K562 (cell line): ENCODE results near the gene MTHFR. TPM values are rescaled to one million over a fixed set of nuclear protein-coding genes. Genes with fewer than 3 reads are reported as not detected.

ENCODE experiments used
- ATF3 ChIP-seq, 2 experiments: fragments of 450-650 bp in 1 of 2; sonication (generic) in 1 of 2; formaldehyde crosslinking in 1 of 2; IDR thresholded peaks in 1 of 2; conservative IDR thresholded peaks in 1 of 2; 2 replicates each; pipeline versions ENCODE4 v1.6.1 to v1.8.1; 2016 to 2023; ENCODE audit warnings: mild to moderate bottlenecking in 2 of 2, moderate library complexity in 2 of 2, inconsistent platforms in 1 of 2, missing genetic modification reagents in 1 of 2
- BMI1 ChIP-seq: fragments of 150-350 bp; IDR thresholded peaks from 2 replicates; pipeline ENCODE4 v1.6.1; 2014; ENCODE audit warnings: low read length
- CBX3 ChIP-seq, 2 experiments: IDR thresholded peaks; 1 replicate in 1 of 2; 2 replicates in 1 of 2; pipeline ENCODE4 v1.6.1; 2012; ENCODE audit warnings: inconsistent platforms in 2 of 2, low read length in 2 of 2, borderline replicate concordance in 1 of 2, control low read depth in 1 of 2
- CC2D1A ChIP-seq: fragments of 450-650 bp; IDR thresholded peaks from 2 replicates; pipeline ENCODE4 v1.6.1; 2017; ENCODE audit warnings: mild to moderate bottlenecking
- CREBBP ChIP-seq: IDR thresholded peaks from one replicate; pipeline ENCODE4 v1.6.1; 2012; ENCODE audit warnings: low read depth, mild to moderate bottlenecking, control low read depth, inconsistent platforms, low read length
- L3MBTL2 ChIP-seq: fragments of 450-650 bp; IDR thresholded peaks from 2 replicates; pipeline ENCODE4 v1.6.1; 2016; ENCODE audit warnings: mild to moderate bottlenecking, moderate library complexity
- NFE2 ChIP-seq: IDR thresholded peaks from 2 replicates; pipeline ENCODE4 v1.6.1; 2014; ENCODE audit warnings: antibody characterized with exemption, low read depth
- POLR2A ChIP-seq: fragments of 450-650 bp; conservative IDR thresholded peaks from 2 replicates; pipeline ENCODE4 v1.6.1; 2016
- RBBP5 ChIP-seq: fragments of 200-600 bp; sonication (generic); IDR thresholded peaks from 2 replicates; pipeline ENCODE4 v1.6.1; 2012; ENCODE audit warnings: borderline replicate concordance, mild to moderate bottlenecking, low read length, control low read depth, inconsistent platforms; ENCODE audit not compliant: insufficient read depth, poor library complexity, severe bottlenecking
- REST ChIP-seq, 2 experiments: fragments of 450-650 bp; formaldehyde crosslinking in 1 of 2; IDR thresholded peaks; 2 replicates each; pipeline versions ENCODE4 v1.4.0 to v1.6.1; 2014 to 2020; ENCODE audit warnings: mild to moderate bottlenecking in 2 of 2, borderline replicate concordance in 1 of 2, low read depth in 1 of 2
- STAT6 ChIP-seq: sonication (generic); formaldehyde crosslinking; IDR thresholded peaks from 2 replicates; pipeline ENCODE4 v1.8.1; 2023; ENCODE audit warnings: mild to moderate bottlenecking, missing genetic modification reagents
- TCF7L2 ChIP-seq: fragments of 150-350 bp; IDR thresholded peaks from 2 replicates; pipeline ENCODE4 v1.6.1; 2016; ENCODE audit warnings: low read depth, mild to moderate bottlenecking, low read length, moderate library complexity
- ZKSCAN8 ChIP-seq: fragments of 200-800 bp; sonication (Bioruptor generic); IDR thresholded peaks from 2 replicates; pipeline ENCODE4 v1.6.1; 2016; ENCODE audit warnings: missing genetic modification characterization, missing compliant biosample characterization
- ZNF121 ChIP-seq: sonication (generic); formaldehyde crosslinking; conservative IDR thresholded peaks from 2 replicates; pipeline ENCODE4 v1.8.0; 2022; ENCODE audit warnings: missing genetic modification reagents
- ZNF41 ChIP-seq: fragments of 250-450 bp; sonication (Bioruptor Pico); conservative IDR thresholded peaks from 2 replicates; pipeline ENCODE4 v1.4.0; 2020; ENCODE audit warnings: mild to moderate bottlenecking
- polyA plus RNA-seq, 8 experiments: library from polyadenylated mRNA; depleted of rRNA in 4 of 8; stranded (reverse) in 5 of 8; unstranded in 3 of 8; fragments of >200 nt; fragmentation: Nextera tagmentation in 2 of 8; fragmentation: Illumina TruSeq in 1 of 8; extraction: Ambion mirVana in 2 of 8; extraction: Trizol in 1 of 8; gene quantifications; 2 replicates each; pipeline versions ENCODE4 v1.2.1 to v1.2.3, GENCODE V29; 2011 to 2014; ENCODE audit warnings: inconsistent platforms in 1 of 8, missing spikeins in 1 of 8
- total RNA-seq, 7 experiments: library from RNA; depleted of rRNA in 6 of 7; stranded (reverse); fragments of >200 nt in 6 of 7; fragmentation: Illumina TruSeq in 2 of 7; extraction: Trizol in 2 of 7; gene quantifications; 2 replicates each; pipeline versions ENCODE4 v1.2.1 to v1.2.3, GENCODE V29; 2011 to 2021; ENCODE audit warnings: low replicate concordance in 1 of 7
- TF ChIP-seq, protein P1 (sequence below): fragments of 250-450 bp; sonication (Bioruptor Pico); IDR thresholded peaks from 2 replicates; pipeline ENCODE4 v1.8.0; 2021; ENCODE audit warnings: moderate library complexity, mild to moderate bottlenecking, inconsistent platforms

Gene MTHFR
- total and polyA plus RNA-seq, 9 of the 15 experiments (the other 6 are each of a cell fraction or from before 2014, with no cell fraction given) = 5.0 to 104 (median 62.6) TPM

DNA sequence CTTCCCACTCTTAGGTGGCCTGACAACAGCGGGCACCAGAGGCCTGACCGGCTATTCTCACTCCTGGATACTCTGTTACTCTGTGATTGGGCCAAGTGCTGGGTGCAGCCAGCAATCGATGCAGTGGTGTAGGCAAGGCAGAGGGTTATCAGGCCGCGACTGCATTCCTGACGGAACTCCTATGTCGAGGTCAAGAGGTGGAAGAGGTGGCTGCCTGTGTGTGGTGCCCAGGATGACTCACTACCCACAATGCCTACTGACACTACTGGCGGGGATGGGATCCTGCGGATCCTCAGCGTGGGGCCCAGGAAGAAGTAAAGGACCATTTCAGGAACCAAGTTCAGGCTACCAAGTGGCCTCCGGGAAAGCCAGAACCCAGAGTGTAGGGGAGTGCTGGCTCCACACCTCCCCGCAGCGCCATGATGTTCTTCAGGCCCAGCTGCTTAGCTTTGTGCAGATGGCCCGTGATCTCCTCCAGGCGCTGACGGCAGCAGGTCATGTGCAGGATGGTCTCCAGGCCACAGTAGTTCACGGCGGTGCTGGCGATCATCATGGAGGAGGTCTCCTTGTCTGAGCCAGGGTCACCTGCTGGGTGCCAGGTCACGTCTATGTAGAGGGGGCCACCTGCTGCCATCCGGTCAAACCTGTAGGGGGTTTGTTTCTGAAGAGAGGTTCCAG, 4.9 kb downstream of the MTHFR start (continued):
- no peak for TF ChIP-seq STAT6 (CRISPR knock-in tag)
- no peak for TF ChIP-seq ZNF41 (CRISPR knock-in tag)
- no peak for TF ChIP-seq ATF3 (IDR thresholded peaks at IDR 0.05)
- TF ChIP-seq ATF3 (CRISPR knock-in tag; conservative IDR thresholded peaks at IDR 0.05) = no peak
- no peak for TF ChIP-seq CBX3 (IDR thresholded peaks at IDR 0.05; ENCODE audit: borderline replicate concordance in 1 of 2, low read length in 2 of 2)
- peak; percentile 52; the same call in 1 of the 2 replicates for TF ChIP-seq CC2D1A
- TF ChIP-seq, protein P1, sequence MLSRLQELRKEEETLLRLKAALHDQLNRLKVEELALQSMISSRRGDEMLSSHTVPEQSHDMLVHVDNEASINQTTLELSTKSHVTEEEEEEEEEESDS (CRISPR knock-in tag) = no peak
- TF ChIP-seq NFE2 = no peak
- TF ChIP-seq BMI1 = no peak
- no peak for TF ChIP-seq POLR2A
- TF ChIP-seq CREBBP = no peak
- TF ChIP-seq TCF7L2 = no peak
- TF ChIP-seq ZKSCAN8 = peak; percentile 75; the same call in 1 of the 2 replicates
- TF ChIP-seq L3MBTL2 = no peak
- no peak for TF ChIP-seq ZNF121 (CRISPR knock-in tag)
- TF ChIP-seq REST (IDR thresholded peaks at IDR 0.05; ENCODE audit: borderline replicate concordance) = no peak
- TF ChIP-seq REST (CRISPR knock-in tag; IDR thresholded peaks at IDR 0.05; ENCODE audit: low read depth) = no peak
- TF ChIP-seq RBBP5 = peak; percentile 9
